Measurements from ENCODE around the gene MSH2.
"Not testable (repeated sequence)": the region's sequence is repeated elsewhere in the genome, so short reads cannot be mapped to it uniquely, and the experiment has no call there.

Gene MSH2

GRCh38 chr2:47494267-47495130 lies 91.5 kb downstream of the MSH2 start:
- H3K36me3 ChIP-seq (ENCODE audit: control insufficient read depth, insufficient read depth, low read length), result no peaks in the 10 kb centered on the region
- H3K9ac ChIP-seq (ENCODE audit: low read length), result no peak overlapping the region
- peaks cover 12% of the 10 kb centered on the region for H3K9me3 ChIP-seq (ENCODE audit: control insufficient read depth, insufficient read depth, low read depth, low read length)
- H3K27me3 ChIP-seq (ENCODE audit: control insufficient read depth, insufficient read depth, low read length), result no peaks in the 10 kb centered on the region
- H3K4me1 ChIP-seq (ENCODE audit: control insufficient read depth, insufficient read depth, low read length), result peaks cover 4% of the 10 kb centered on the region; the same call in 1 of the 2 replicates
- H3K4me3 ChIP-seq (ENCODE audit: low read depth, low read length), result no peak overlapping the region
- no peak overlapping the region for H3K27ac ChIP-seq (ENCODE audit: low read depth, low read length)

DNA sequence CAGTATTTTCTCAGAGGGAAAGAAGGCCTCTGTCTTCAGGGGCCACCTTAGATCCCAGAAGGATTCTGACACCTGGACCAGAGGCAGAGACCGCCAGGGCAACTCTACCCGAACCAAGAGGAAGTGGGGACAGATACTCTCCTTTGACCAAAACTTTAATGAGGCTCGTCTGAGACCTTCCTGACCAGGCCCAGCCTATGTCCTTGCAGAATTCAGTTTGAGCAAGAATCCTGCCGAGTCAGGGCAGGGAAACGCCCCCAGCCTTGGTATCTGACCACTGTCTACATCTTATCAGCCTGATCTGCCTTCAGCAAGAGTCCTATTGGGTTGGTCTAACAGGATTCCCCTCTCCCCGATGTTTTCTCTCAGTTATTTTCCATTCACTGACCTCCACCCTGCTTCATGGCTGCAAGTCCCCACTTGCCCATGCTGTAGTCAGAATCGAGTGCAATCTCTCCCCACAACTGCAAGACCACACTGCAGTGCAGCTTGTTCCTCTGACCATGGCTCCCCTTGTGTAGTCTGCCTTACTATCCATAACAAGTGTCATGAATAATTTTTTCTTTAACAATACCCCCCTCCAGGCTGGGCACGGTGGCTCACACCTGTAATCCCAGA lies 95.0 kb downstream of the MSH2 start:
- no peak overlapping the region for H3K27ac ChIP-seq (ENCODE audit: low read depth, low read length)
- H3K36me3 ChIP-seq (ENCODE audit: control insufficient read depth, insufficient read depth, low read length), result peaks cover 8% of the 10 kb centered on the region; the same call in 1 of the 2 replicates
- H3K9me3 ChIP-seq (ENCODE audit: control insufficient read depth, insufficient read depth, low read depth, low read length), result peaks cover 20% of the 10 kb centered on the region
- H3K9ac ChIP-seq (ENCODE audit: low read length), result no peak overlapping the region
- H3K4me3 ChIP-seq (ENCODE audit: low read depth, low read length), result no peak overlapping the region
- no peaks in the 10 kb centered on the region for H3K4me1 ChIP-seq (ENCODE audit: control insufficient read depth, insufficient read depth, low read length)
- no peaks in the 10 kb centered on the region for H3K27me3 ChIP-seq (ENCODE audit: control insufficient read depth, insufficient read depth, low read length)

- peaks cover 8% of the 10 kb centered on the region; the same call in 1 of the 2 replicates for H3K36me3 ChIP-seq (ENCODE audit: control insufficient read depth, insufficient read depth, low read length)
- no peak overlapping the region for H3K27ac ChIP-seq (ENCODE audit: low read depth, low read length)
- H3K9me3 ChIP-seq (ENCODE audit: control insufficient read depth, insufficient read depth, low read depth, low read length), result peaks cover 21% of the 10 kb centered on the region
- no peaks in the 10 kb centered on the region for H3K27me3 ChIP-seq (ENCODE audit: control insufficient read depth, insufficient read depth, low read length)
- H3K9ac ChIP-seq (ENCODE audit: low read length), result no peak overlapping the region
- H3K4me3 ChIP-seq (ENCODE audit: low read depth, low read length), result no peak overlapping the region
- H3K4me1 ChIP-seq (ENCODE audit: control insufficient read depth, insufficient read depth, low read length), result no peaks in the 10 kb centered on the region
Observed at GRCh38 chr2:47499093-47499492, 96.1 kb downstream of the MSH2 start.

GRCh38 chr2:47499621-47500309 lies 96.8 kb downstream of the MSH2 start:
- Histone ChIP-seq H3K4me1 (ENCODE audit: control insufficient read depth, insufficient read depth, low read length) (no peaks in the 10 kb centered on the region), H3K9me3 (ENCODE audit: control insufficient read depth, insufficient read depth, low read depth, low read length) (peaks cover 28% of the 10 kb centered on the region), H3K36me3 (ENCODE audit: control insufficient read depth, insufficient read depth, low read length) (peaks cover 8% of the 10 kb centered on the region; the same call in 1 of the 2 replicates), H3K9ac (ENCODE audit: low read length) (no peak overlapping the region), H3K27me3 (ENCODE audit: control insufficient read depth, insufficient read depth, low read length) (no peaks in the 10 kb centered on the region), H3K27ac (ENCODE audit: low read depth, low read length) (no peak overlapping the region), H3K4me3 (ENCODE audit: low read depth, low read length) (no peak overlapping the region)

DNA sequence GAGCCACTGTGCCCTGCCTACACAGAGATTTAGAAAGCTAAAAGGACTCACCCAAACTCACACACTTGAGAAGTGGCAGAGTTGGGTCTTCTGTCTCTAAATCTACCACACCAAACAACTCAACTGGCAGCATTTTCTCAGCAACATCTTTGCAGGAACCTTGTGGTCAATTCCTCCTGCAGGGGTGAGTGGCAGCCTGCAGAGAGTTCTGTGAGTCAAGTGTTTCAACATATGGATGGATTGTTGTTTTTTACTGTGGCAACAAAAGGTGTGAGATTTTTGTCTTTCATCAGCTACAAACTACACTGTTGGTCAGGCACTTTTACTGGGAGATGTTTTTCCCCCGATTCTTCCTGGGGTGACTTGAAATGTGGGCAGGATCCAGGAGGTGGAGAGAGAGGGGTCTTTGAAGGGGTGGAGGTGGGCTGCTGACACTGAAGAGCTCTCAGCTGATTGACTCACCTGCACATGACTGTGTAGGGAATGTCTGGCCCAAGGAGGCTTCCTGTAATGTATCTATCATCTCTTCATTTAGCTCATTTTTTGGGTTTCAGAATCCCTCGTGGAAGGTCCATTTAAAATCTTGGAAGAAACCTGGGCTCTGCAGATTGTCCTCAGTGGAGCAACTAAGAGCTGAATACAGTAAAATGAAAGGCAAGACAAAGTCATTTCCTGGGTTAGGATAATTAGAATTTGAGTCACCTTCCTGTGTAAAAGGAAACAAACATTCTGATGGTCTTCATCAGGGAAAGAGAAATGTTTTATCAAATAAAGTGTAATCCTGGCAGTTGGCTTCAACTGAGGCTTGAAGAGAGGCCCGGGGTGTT lies 98.6 kb downstream of the MSH2 start:
- H3K4me1 ChIP-seq (ENCODE audit: control insufficient read depth, insufficient read depth, low read length), result no peaks in the 10 kb centered on the region
- H3K9ac ChIP-seq (ENCODE audit: low read length), result no peak overlapping the region
- H3K36me3 ChIP-seq (ENCODE audit: control insufficient read depth, insufficient read depth, low read length), result peaks cover 8% of the 10 kb centered on the region; the same call in 1 of the 2 replicates
- H3K27ac ChIP-seq (ENCODE audit: low read depth, low read length), result no peak overlapping the region
- H3K4me3 ChIP-seq (ENCODE audit: low read depth, low read length), result no peak overlapping the region
- H3K9me3 ChIP-seq (ENCODE audit: control insufficient read depth, insufficient read depth, low read depth, low read length), result peaks cover 44% of the 10 kb centered on the region
- H3K27me3 ChIP-seq (ENCODE audit: control insufficient read depth, insufficient read depth, low read length), result no peaks in the 10 kb centered on the region

DNA sequence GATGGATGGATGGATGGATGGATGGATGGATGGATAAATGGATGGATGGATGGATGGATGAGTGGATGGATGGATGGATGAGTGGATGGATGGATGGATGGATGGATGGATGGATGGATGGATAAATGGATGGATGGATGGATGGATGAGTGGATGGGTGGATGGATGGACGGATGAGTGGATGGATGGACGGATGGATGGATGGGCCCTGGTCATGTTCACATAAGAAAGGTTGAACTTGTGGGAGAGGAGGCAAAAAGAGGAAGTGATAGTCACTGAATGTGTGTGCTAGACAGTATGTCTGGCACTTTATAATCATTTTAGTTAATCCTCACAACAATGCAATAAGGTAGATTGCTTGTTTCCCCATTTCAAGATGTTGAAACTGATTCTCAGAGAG lies 99.5 kb downstream of the MSH2 start:
- not testable (repeated sequence) for H3K4me3 ChIP-seq (ENCODE audit: low read depth, low read length); H3K36me3 ChIP-seq (ENCODE audit: control insufficient read depth, insufficient read depth, low read length); H3K9ac ChIP-seq (ENCODE audit: low read length); H3K27me3 ChIP-seq (ENCODE audit: control insufficient read depth, insufficient read depth, low read length); H3K4me1 ChIP-seq (ENCODE audit: control insufficient read depth, insufficient read depth, low read length); H3K27ac ChIP-seq (ENCODE audit: low read depth, low read length)
- H3K9me3 ChIP-seq (ENCODE audit: control insufficient read depth, insufficient read depth, low read depth, low read length), result peaks cover 44% of the 10 kb centered on the region

DNA sequence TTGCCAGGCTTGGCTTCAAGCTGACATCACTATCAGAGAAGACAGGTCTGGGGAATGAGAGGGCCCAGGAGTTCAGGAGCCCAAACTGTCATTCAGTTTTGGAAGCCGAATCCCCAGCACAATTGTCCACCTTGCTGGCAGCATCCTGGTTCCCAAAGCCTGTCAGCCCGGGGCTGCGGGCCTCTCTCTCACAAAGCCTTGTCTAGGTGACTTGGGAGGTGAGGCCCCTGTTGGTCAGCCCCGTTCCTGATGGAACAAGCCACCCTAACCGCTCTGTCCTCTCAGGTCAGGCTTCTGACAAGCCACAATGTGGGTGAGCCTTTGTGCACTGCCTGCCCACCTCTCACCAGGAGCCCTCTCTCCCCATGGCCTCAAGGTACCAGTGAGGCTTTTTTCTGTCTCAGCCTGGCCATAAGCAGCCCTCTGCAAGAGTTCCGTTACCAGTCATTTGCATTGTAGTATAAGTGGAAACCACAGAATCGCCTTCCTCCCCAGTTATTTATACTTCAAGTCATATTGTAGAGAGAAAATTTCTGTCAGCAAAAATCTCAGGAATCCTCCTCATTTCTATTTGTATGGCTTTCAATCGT lies 100.6 kb downstream of the MSH2 start:
- H3K4me1 ChIP-seq (ENCODE audit: control insufficient read depth, insufficient read depth, low read length), result no peaks in the 10 kb centered on the region
- H3K36me3 ChIP-seq (ENCODE audit: control insufficient read depth, insufficient read depth, low read length), result peaks cover 8% of the 10 kb centered on the region; the same call in 1 of the 2 replicates
- no peaks in the 10 kb centered on the region for H3K27me3 ChIP-seq (ENCODE audit: control insufficient read depth, insufficient read depth, low read length)
- peaks cover 42% of the 10 kb centered on the region for H3K9me3 ChIP-seq (ENCODE audit: control insufficient read depth, insufficient read depth, low read depth, low read length)
- H3K27ac ChIP-seq (ENCODE audit: low read depth, low read length), result no peak overlapping the region
- H3K9ac ChIP-seq (ENCODE audit: low read length), result no peak overlapping the region
- H3K4me3 ChIP-seq (ENCODE audit: low read depth, low read length), result no peak overlapping the region

DNA sequence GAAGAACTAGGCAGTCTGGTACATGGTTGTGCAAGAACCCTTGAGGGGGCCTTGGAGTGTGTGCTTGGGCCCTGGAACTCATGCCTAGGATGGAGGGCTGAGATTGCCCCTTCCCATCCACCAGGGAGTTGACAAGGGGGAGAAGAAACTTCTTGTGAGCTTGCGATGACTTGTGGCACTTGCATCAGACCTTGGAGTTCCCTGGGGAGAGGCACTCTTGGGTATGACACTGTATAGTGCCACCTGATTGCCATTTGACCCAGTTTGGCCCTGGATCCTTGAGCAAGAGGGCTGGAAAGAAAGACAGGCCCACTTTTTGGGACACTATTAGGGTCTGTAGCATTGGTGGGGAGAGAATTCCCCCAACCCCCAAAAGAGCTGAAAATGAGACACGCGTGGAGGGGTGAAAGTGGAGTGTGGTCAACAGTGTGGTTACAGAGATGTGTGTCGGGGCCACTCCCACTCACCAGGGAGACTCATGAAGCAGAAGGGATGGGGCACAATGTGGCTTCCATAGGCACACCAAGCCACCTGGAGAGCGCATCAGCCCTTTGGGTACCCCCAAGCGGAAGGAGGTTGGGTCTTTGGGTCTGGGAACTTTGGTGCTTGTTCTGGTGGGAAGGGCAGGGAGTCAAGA lies 101.3 kb downstream of the MSH2 start:
- peaks cover 41% of the 10 kb centered on the region for H3K9me3 ChIP-seq (ENCODE audit: control insufficient read depth, insufficient read depth, low read depth, low read length)

GRCh38 chr2:47506024-47506423 lies 103.1 kb downstream of the MSH2 start:
- Histone ChIP-seq H3K9ac (ENCODE audit: low read length) (no peak overlapping the region), H3K9me3 (ENCODE audit: control insufficient read depth, insufficient read depth, low read depth, low read length) (peaks cover 29% of the 10 kb centered on the region), H3K27me3 (ENCODE audit: control insufficient read depth, insufficient read depth, low read length) (no peaks in the 10 kb centered on the region), H3K27ac (ENCODE audit: low read depth, low read length) (no peak overlapping the region), H3K4me3 (ENCODE audit: low read depth, low read length) (no peak overlapping the region), H3K4me1 (ENCODE audit: control insufficient read depth, insufficient read depth, low read length) (peaks cover 9% of the 10 kb centered on the region; the same call in 1 of the 2 replicates), H3K36me3 (ENCODE audit: control insufficient read depth, insufficient read depth, low read length) (no peaks in the 10 kb centered on the region)

More for the DNA sequence above, 101.3 kb downstream of the MSH2 start:
- Histone ChIP-seq H3K27me3 (ENCODE audit: control insufficient read depth, insufficient read depth, low read length) (no peaks in the 10 kb centered on the region), H3K9ac (ENCODE audit: low read length) (no peak overlapping the region), H3K36me3 (ENCODE audit: control insufficient read depth, insufficient read depth, low read length) (peaks cover 8% of the 10 kb centered on the region; the same call in 1 of the 2 replicates), H3K4me3 (ENCODE audit: low read depth, low read length) (no peak overlapping the region), H3K4me1 (ENCODE audit: control insufficient read depth, insufficient read depth, low read length) (peaks cover 3% of the 10 kb centered on the region; the same call in 1 of the 2 replicates), H3K27ac (ENCODE audit: low read depth, low read length) (no peak overlapping the region)

DNA sequence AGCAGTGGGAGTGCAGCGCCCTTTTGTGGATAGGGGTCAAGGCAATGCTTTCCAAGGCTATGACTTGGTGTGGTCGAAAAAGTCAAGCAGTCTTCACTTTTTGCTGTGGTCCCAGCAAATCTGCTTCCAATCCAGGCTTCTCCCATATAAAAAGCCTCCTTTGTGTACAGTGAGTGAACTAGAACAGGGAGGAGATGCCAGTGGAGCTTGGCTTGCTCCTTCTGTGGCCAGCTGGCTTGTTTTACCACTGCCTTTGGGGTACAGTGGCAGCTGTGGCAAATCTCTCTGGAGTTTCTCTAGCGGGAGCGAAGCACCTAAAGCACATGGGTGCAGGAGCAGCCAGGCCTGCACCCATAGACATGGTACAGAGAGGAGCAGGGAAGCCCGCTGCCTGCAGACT lies 103.5 kb downstream of the MSH2 start:
- Histone ChIP-seq H3K4me1 (ENCODE audit: control insufficient read depth, insufficient read depth, low read length) (peaks cover 9% of the 10 kb centered on the region; the same call in 1 of the 2 replicates), H3K27ac (ENCODE audit: low read depth, low read length) (no peak overlapping the region), H3K27me3 (ENCODE audit: control insufficient read depth, insufficient read depth, low read length) (no peaks in the 10 kb centered on the region), H3K36me3 (ENCODE audit: control insufficient read depth, insufficient read depth, low read length) (no peaks in the 10 kb centered on the region), H3K9ac (ENCODE audit: low read length) (no peak overlapping the region), H3K4me3 (ENCODE audit: low read depth, low read length) (no peak overlapping the region), H3K9me3 (ENCODE audit: control insufficient read depth, insufficient read depth, low read depth, low read length) (peaks cover 29% of the 10 kb centered on the region)

Measured in HUES6 (cell line).